GM06990 (cell line): ENCODE results near the gene TFF2.

Experiments
- DNase-seq: peaks from one replicate; pipeline ENCODE4 v3.0.0-alpha.2; 2011; ENCODE audit not compliant: insufficient read length; ENCODE audit errors: extremely low read depth
- H3K27me3 ChIP-seq: replicated peaks from 2 replicates; pipeline ENCODE4 v1.6.0; 2011; ENCODE audit warnings: low read length; ENCODE audit not compliant: control insufficient read depth, insufficient read depth
- H3K36me3 ChIP-seq: 2 replicates; pipeline ENCODE4 v1.5.1; 2011; ENCODE audit warnings: low read length; ENCODE audit not compliant: control insufficient read depth, insufficient read depth
- H3K4me3 ChIP-seq: replicated peaks from 2 replicates; pipeline ENCODE4 v1.5.1; 2011; ENCODE audit warnings: low read depth, mild to moderate bottlenecking, control low read depth, low read length
- TF ChIP-seq, protein P1 (sequence below): IDR thresholded peaks from 2 replicates; pipeline ENCODE4 v1.5.1; 2011; ENCODE audit warnings: low read length, control low read depth, mild to moderate bottlenecking, inconsistent platforms; ENCODE audit not compliant: insufficient read depth, poor library complexity, severe bottlenecking

TFF2 gene

DNA sequence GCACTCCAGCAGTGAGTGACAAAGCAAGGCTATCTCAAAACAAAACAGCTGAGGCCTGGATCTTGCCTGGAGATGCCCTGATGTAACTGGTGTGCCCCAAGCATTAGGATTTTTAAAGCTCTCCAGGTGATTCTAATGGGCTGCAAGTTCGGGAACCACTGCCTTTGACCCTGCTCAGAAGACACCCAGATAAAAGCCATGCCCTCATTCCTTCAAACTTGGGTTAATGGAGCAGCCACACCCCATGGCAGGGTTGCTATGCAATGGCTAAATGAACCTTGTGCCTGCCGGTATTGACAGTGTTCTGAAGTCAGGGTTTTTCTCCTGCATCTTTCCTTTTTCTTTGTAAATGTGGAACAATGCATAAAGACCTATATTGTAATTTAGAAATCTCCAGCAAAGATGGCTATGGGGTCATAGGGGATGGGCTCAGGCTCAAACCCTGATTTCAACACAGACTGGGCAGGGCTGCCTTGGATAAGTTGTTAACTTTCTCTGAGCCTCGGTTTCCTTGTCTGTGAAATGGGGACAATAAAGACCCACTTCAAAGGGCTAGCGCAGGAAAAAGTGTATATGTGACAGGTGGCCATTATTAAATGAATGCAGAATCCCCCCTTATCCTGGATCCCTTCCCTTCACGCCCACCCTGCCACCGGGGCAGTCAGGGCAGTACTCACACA lies 36.0 kb downstream of the TFF2 start:
- no peak overlapping the region for H3K4me3 ChIP-seq
- DNase-seq: no peak
- no peaks in the 10 kb centered on the region for H3K36me3 ChIP-seq
- no peaks in the 10 kb centered on the region; the same call in 1 of the 2 replicates for H3K27me3 ChIP-seq
- TF ChIP-seq, protein P1, sequence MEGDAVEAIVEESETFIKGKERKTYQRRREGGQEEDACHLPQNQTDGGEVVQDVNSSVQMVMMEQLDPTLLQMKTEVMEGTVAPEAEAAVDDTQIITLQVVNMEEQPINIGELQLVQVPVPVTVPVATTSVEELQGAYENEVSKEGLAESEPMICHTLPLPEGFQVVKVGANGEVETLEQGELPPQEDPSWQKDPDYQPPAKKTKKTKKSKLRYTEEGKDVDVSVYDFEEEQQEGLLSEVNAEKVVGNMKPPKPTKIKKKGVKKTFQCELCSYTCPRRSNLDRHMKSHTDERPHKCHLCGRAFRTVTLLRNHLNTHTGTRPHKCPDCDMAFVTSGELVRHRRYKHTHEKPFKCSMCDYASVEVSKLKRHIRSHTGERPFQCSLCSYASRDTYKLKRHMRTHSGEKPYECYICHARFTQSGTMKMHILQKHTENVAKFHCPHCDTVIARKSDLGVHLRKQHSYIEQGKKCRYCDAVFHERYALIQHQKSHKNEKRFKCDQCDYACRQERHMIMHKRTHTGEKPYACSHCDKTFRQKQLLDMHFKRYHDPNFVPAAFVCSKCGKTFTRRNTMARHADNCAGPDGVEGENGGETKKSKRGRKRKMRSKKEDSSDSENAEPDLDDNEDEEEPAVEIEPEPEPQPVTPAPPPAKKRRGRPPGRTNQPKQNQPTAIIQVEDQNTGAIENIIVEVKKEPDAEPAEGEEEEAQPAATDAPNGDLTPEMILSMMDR: no peak

DNA sequence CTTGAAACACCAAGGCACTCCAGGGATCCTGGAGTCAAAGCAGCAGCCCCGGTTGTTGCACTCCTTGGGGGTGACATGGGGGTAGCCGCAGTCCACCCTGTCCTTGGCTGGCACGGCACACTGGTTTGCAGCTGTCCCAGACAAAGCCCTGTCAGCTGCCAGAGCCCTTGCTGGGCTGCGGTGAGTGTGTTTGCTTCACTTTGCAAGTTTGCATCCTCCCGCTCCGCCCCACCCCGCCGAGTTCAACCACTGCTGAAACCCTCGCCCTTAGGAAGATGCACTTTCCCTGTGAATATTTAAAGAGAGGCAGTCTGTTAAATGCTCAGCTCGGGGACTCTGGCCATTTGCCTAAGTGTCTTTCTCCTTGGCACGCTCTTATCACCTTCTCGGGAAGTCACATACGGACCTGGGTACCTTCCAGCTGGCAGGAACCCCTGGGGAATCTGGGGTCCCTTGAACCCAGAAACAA lies 37.3 kb downstream of the TFF2 start:
- H3K36me3 ChIP-seq: no peaks in the 10 kb centered on the region
- TF ChIP-seq, protein P1: no peak
- no peak for DNase-seq
- H3K4me3 ChIP-seq: no peak overlapping the region
- H3K27me3 ChIP-seq: no peaks in the 10 kb centered on the region; the same call in 1 of the 2 replicates

- TF ChIP-seq, protein P1: no peak
- H3K36me3 ChIP-seq: no peaks in the 10 kb centered on the region
- DNase-seq: no peak
- H3K27me3 ChIP-seq: no peaks in the 10 kb centered on the region; the same call in 1 of the 2 replicates
- no peak overlapping the region for H3K4me3 ChIP-seq
Observed at GRCh38 chr21:42312626-42313104, 38.1 kb downstream of the TFF2 start.

DNA sequence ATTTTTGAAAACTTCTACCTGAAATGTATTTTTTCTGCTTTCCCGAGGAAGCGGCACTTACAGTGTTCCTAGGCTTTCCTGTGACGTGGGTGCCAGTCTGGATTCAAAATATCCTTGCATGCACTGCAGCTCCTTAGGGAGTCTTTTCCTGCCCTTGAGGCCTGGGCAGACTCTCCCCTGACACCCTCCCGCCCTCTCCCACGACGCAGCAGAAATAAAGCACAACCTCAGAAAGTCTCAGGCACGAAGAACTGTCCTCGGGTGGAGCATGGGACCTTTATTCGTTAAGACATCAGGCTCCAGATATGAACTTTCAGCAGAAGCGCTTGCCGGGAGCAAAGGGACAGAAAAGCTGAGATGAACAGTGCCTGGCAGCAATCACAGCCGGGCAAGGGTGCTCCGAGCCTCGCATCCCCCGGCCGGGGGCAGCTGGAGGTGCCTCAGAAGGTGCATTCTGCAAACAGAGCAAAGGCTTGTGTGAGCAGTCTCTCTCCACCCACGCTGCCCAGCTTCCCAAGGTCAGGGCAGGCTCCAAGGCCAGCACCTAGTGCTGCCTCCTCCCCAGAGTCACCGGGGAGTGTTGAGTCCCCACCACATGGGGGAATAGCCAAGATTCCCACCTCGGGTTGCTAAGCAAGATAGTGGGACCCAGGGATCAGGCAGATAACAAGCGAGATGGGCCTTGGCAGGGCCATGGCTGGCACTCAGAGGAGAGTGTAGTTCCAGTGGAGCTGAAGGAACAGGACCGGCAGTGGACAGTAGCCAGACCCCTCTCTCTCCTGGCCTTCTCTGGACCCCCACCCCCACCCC lies 38.8 kb downstream of the TFF2 start:
- no peaks in the 10 kb centered on the region; the same call in none of the 2 replicates for H3K27me3 ChIP-seq
- no peak for DNase-seq

GRCh38 chr21:42311160-42311559 lies 39.6 kb downstream of the TFF2 start:
- Histone ChIP-seq H3K36me3 (no peaks in the 10 kb centered on the region), H3K4me3 (no peak overlapping the region), H3K27me3 (no peaks in the 10 kb centered on the region; the same call in none of the 2 replicates)
- no peak for DNase-seq
- TF ChIP-seq, protein P1: no peak

More for the DNA sequence above, 38.8 kb downstream of the TFF2 start:
- TF ChIP-seq, protein P1: no peak
- no peak overlapping the region for H3K4me3 ChIP-seq
- no peaks in the 10 kb centered on the region for H3K36me3 ChIP-seq
